ENCODE results near the gene SNTG2.

The SNTG2 gene

GRCh38 chr2:1318366-1319009 lies 367.8 kb downstream of the SNTG2 start:
- no peak for DNase-seq (ENCODE audit: low spot score)

- no peak for DNase-seq (ENCODE audit: low spot score)
Measured at GRCh38 chr2:1319393-1319792, 368.7 kb downstream of the SNTG2 start.

GRCh38 chr2:1321321-1321720 lies 370.7 kb downstream of the SNTG2 start:
- DNase-seq (ENCODE audit: low spot score) = no peak

- no peak for DNase-seq (ENCODE audit: low spot score)
Measured at GRCh38 chr2:1324884-1325283, 374.2 kb downstream of the SNTG2 start.

GRCh38 chr2:1328684-1329083 lies 378.0 kb downstream of the SNTG2 start:
- no peak for DNase-seq (ENCODE audit: low spot score)

- DNase-seq (ENCODE audit: low spot score) = no peak
Measured at GRCh38 chr2:1339388-1340140, 388.9 kb downstream of the SNTG2 start.

- no peak for DNase-seq (ENCODE audit: low spot score)
Measured at GRCh38 chr2:1340141-1340512, 389.5 kb downstream of the SNTG2 start.

GRCh38 chr2:1341404-1342120 lies 390.9 kb downstream of the SNTG2 start:
- no peak for DNase-seq (ENCODE audit: low spot score)

- no peak for DNase-seq (ENCODE audit: low spot score)
Measured at GRCh38 chr2:1348789-1349188, 398.1 kb downstream of the SNTG2 start.

GRCh38 chr2:1350111-1350510 lies 399.5 kb downstream of the SNTG2 start:
- DNase-seq (ENCODE audit: low spot score) = no peak

- no peak for DNase-seq (ENCODE audit: low spot score)
Measured at GRCh38 chr2:1353124-1353523, 402.5 kb downstream of the SNTG2 start.

GRCh38 chr2:1353543-1353942 lies 402.9 kb downstream of the SNTG2 start:
- no peak for DNase-seq (ENCODE audit: low spot score)

GRCh38 chr2:1360144-1360543 lies 409.5 kb downstream of the SNTG2 start:
- DNase-seq (ENCODE audit: low spot score) = no peak

- no peak for DNase-seq (ENCODE audit: low spot score)
Measured at GRCh38 chr2:1360557-1361250, 410.1 kb downstream of the SNTG2 start.

GRCh38 chr2:1363367-1363766 lies 412.7 kb downstream of the SNTG2 start:
- no peak for DNase-seq (ENCODE audit: low spot score)

GRCh38 chr2:1366546-1367134 lies 416.0 kb downstream of the SNTG2 start:
- DNase-seq (ENCODE audit: low spot score) = no peak

GRCh38 chr2:1367601-1368000 lies 417.0 kb downstream of the SNTG2 start:
- DNase-seq (ENCODE audit: low spot score) = no peak

- DNase-seq (ENCODE audit: low spot score) = no peak
Measured at GRCh38 chr2:1369905-1370304, 419.3 kb downstream of the SNTG2 start.

- DNase-seq (ENCODE audit: low spot score) = no peak
Measured at GRCh38 chr2:1370461-1370860, 419.8 kb downstream of the SNTG2 start.

- no peak for DNase-seq (ENCODE audit: low spot score)
Measured at GRCh38 chr2:1371082-1371481, 420.4 kb downstream of the SNTG2 start.

GRCh38 chr2:1373830-1374229 lies 423.2 kb downstream of the SNTG2 start:
- DNase-seq (ENCODE audit: low spot score) = no peak

- DNase-seq (ENCODE audit: low spot score) = no peak
Measured at GRCh38 chr2:1374287-1374686, 423.6 kb downstream of the SNTG2 start.
